B cell (primary cell): Measurements from ENCODE around the gene ATF4.

Experiments used
- CTCF ChIP-seq: fragments of 200-600 bp; IDR thresholded peaks from one replicate; pipeline ENCODE4 v1.8.0; 2022; ENCODE audit warnings: antibody characterized with exemption, mild to moderate bottlenecking
- EZH2 ChIP-seq: IDR thresholded peaks from 2 replicates; pipeline ENCODE4 v1.6.1; 2012; ENCODE audit warnings: borderline replicate concordance, low read depth, mild to moderate bottlenecking, moderate library complexity, low read length; ENCODE audit not compliant: insufficient read depth, poor library complexity, severe bottlenecking

- TF ChIP-seq EZH2, result no peak
- no peak for TF ChIP-seq CTCF
Measured at GRCh38 chr22:39477542-39477941, 42.8 kb upstream of the ATF4 start.
